A549 treated with dexamethasone at 1 μM for 4 hours (cell line): Measurements from ENCODE around the gene B3GLCT. TPM values are rescaled to one million over a fixed set of nuclear protein-coding genes. Genes with fewer than 3 reads are reported as not detected.

Experiments used
- total RNA-seq: library from RNA; stranded (reverse); fragments of 200-300 nt; extraction: Qiagen RNA extraction; gene quantifications from 5 replicates; pipeline ENCODE4 v1.2.3, GENCODE V29; 2022

Gene B3GLCT
- 4.1 to 5.7 TPM (median 5.0 TPM) in 5 replicates for total RNA-seq

DNA sequence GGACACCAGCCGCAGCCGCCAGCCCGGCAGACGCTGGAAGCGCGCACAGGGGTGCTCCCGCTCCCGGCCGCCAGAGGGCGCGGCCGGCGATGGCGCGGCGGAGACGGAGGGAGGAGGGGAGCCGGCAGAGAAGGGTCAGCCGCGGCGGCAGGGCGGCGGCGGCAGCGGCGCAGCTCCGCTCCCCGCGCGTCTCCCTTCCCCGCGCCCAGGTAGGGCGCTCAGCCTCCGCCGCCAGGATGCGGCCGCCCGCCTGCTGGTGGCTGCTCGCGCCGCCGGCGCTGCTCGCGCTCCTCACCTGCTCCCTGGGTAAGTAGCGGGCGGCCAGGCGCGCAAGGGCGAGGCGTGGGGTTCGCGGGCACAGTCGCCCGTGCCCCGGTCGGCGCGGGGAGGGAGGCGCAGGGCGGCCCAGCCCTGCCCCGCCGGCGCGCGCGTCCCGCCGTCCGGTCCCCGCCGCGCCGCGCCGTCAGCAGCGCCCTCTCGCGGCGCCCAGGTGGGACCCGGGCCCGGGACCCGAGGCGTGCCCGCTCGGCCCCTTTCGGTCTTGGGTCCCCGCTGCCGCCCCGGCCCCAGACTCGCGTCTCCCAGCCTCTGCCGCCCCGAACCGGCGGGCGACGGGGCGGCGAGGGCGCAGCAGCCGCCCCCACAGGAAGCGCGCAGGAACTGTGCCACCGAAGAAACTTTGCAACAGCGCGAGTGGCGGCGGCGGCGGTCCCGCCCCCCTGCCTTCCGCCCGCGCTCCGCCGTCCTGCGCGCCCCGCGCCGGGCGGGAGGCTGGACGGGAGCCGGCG, at the start of gene B3GLCT:
Gene B3GLCT (plus strand): TSS at position 127 of the 788 bp plus-strand sequence. CDS start 110 bp downstream, at position 237.

GRCh38 chr13:31161557-31162150, 38.1 kb upstream of the B3GLCT start, which contains the start of gene HSPH1:
Gene HSPH1 (minus strand): TSS chr13:31161904. CDS start chr13:31161582, 322 bp downstream.

Other genes with a start within 250 kb of the B3GLCT start
- gene HSPH1, start 38.1 kb upstream of the B3GLCT start, total RNA-seq = 62.5 to 110 TPM (median 101 TPM) in 5 replicates